Kidney (tissue), 14 donors: ENCODE data around the gene CPXM2. TPM values are rescaled to one million over a fixed set of nuclear protein-coding genes. Genes with fewer than 3 reads are reported as not detected.

Experiments
- DNase-seq, 5 donors: peaks; one replicate each; pipeline ENCODE4 v3.0.0-alpha.2; 2013 to 2020
- FAIRE-seq: peaks from 2 replicates; lab custom pipeline; 2012; peaks lifted over from hg19 to GRCh38; lab: Jason Lieb, UNC
- H3K27ac ChIP-seq, 2 donors: one replicate each; pipeline ENCODE4 v1.7.0; 2013; ENCODE audit warnings: low read depth in 2 of 2, low read length in 2 of 2, inconsistent platforms in 1 of 2
- H3K27me3 ChIP-seq: one replicate; pipeline ENCODE4 v1.7.1; 2013; ENCODE audit warnings: low read length, inconsistent platforms; ENCODE audit not compliant: control insufficient read depth, insufficient read depth
- H3K36me3 ChIP-seq, 3 donors: one replicate each; pipeline versions ENCODE4 v1.7.0 to v1.7.1; 2013; ENCODE audit warnings: low read length in 3 of 3, control low read depth in 1 of 3, inconsistent platforms in 1 of 3; ENCODE audit not compliant: insufficient read depth in 3 of 3, control insufficient read depth in 2 of 3
- H3K4me1 ChIP-seq, 3 donors: one replicate each; pipeline versions ENCODE4 v1.7.0 to v1.7.1; 2013; ENCODE audit warnings: low read length in 3 of 3, inconsistent platforms in 1 of 3, low read depth in 1 of 3; ENCODE audit not compliant: control insufficient read depth in 2 of 3, insufficient read depth in 2 of 3
- H3K4me3 ChIP-seq, 3 donors: one replicate each; pipeline versions ENCODE4 v1.7.0 to v1.8.1; 2013; ENCODE audit warnings: low read length in 3 of 3, control low read depth in 1 of 3, inconsistent platforms in 1 of 3
- H3K9ac ChIP-seq, 3 donors: one replicate each; pipeline versions ENCODE4 v1.7.0 to v1.7.1; 2013; ENCODE audit warnings: low read length in 3 of 3, control low read depth in 1 of 3, inconsistent platforms in 1 of 3
- H3K9me3 ChIP-seq, 3 donors: one replicate each; pipeline versions ENCODE4 v1.7.0 to v1.7.1; 2013; ENCODE audit warnings: low read length in 3 of 3, control low read depth in 1 of 3, inconsistent platforms in 1 of 3; ENCODE audit not compliant: control insufficient read depth in 2 of 3, insufficient read depth in 1 of 3
- CTCF ChIP-seq: IDR thresholded peaks from 3 replicates; pipeline ENCODE4 v1.5.1; 2012; ENCODE audit warnings: mild to moderate bottlenecking, moderate library complexity, borderline replicate concordance; ENCODE audit not compliant: insufficient read depth; ENCODE audit errors: extremely low read depth
- intact Hi-C: fragments of 100-400 bp; cut with DNase I; formaldehyde crosslinking; loops from one replicate; pipeline ENCODE4 v1.11.1; 2022
- polyA plus RNA-seq: library from polyadenylated mRNA; stranded (reverse); fragments of 350-450 nt; fragmentation: Illumina TruSeq; extraction: RNeasy Lipid Tissue Mini Kit (QIAGEN cat#74804); gene quantifications from one replicate; pipeline ENCODE4 v1.2.3, GENCODE V29; 2014; ENCODE audit warnings: low read depth, low replicate concordance; ENCODE audit not compliant: insufficient read depth
- total RNA-seq: library from RNA; stranded (reverse); fragmentation: NEBNext Ultra II Directional; extraction: Animal tissue kit (Norgen Biotek cat#: 25700); gene quantifications from one replicate; pipeline ENCODE4 v1.2.1, GENCODE V29; 2021
- donor health status: control.
- donor health status: control.
- donor health status: control.
- donor health status: control.
- donor health status: control.
- donor health status: DM: yes; HTN: yes; CAD: no.
- donor health status: Normal renal cell carcinoma (clear cell type).

The CPXM2 gene
- total and polyA plus RNA-seq, 2 donors from 2014 or later: 18.1 to 18.5 TPM

- H3K27ac ChIP-seq: no peak overlapping the region
- H3K4me1 ChIP-seq: no peaks in the 10 kb centered on the region
- no peaks in the 10 kb centered on the region for H3K27me3 ChIP-seq
- no peak for TF ChIP-seq CTCF
- DNase-seq: no peak
- H3K9ac ChIP-seq: no peak overlapping the region
- no peak for FAIRE-seq
- no peak overlapping the region for H3K4me3 ChIP-seq
- H3K36me3 ChIP-seq: no peaks in the 10 kb centered on the region
- intact Hi-C loops: no loop called here
- no peaks in the 10 kb centered on the region for H3K9me3 ChIP-seq
Observed at GRCh38 chr10:123922126-123922525, 30.5 kb upstream of the CPXM2 start.

DNA sequence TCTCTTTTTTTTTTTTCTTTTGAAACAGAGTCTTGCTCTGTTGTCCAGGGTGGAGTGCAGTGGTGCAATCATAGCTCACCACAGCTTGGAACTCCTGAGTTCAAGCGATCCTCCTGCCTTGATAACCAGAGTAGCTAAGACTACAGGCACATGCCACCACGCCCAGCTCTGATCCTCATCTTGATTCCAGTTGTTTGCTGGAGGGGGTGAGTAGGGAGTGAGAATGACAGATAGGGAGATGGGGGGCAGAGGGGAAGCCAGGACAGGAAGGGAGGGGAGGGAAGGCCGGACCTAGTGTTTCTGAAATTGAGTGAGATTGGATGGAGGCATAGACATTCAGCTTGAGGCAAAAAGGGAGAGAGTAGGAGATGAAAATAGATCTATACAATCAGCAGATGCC, 25.2 kb upstream of the CPXM2 start:
- intact Hi-C loops: no loop called here
- no peaks in the 10 kb centered on the region for H3K27me3 ChIP-seq

GRCh38 chr10:123913688-123914268, 22.2 kb upstream of the CPXM2 start:
- no peak for TF ChIP-seq CTCF
- Histone ChIP-seq H3K4me3 (no peak overlapping the region), H3K4me1 (peaks cover 0 to 8% (median 0%) of the 10 kb centered on the region in 3 donors), H3K9ac (no peak overlapping the region), H3K27me3 (no peaks in the 10 kb centered on the region), H3K27ac (no peak overlapping the region), H3K9me3 (no peaks in the 10 kb centered on the region), H3K36me3 (no peaks in the 10 kb centered on the region)
- peak in 1 of 5 donors; percentile 81 for DNase-seq
- FAIRE-seq: no peak
- intact Hi-C loops: no loop called here

More for the DNA sequence above, 25.2 kb upstream of the CPXM2 start:
- no peak for TF ChIP-seq CTCF
- Histone ChIP-seq H3K4me3 (no peak overlapping the region), H3K9ac (no peak overlapping the region), H3K4me1 (peaks cover 0 to 5% (median 0%) of the 10 kb centered on the region in 3 donors), H3K36me3 (no peaks in the 10 kb centered on the region), H3K9me3 (no peaks in the 10 kb centered on the region), H3K27ac (no peak overlapping the region)
- FAIRE-seq: no peak
- DNase-seq: no peak

DNA sequence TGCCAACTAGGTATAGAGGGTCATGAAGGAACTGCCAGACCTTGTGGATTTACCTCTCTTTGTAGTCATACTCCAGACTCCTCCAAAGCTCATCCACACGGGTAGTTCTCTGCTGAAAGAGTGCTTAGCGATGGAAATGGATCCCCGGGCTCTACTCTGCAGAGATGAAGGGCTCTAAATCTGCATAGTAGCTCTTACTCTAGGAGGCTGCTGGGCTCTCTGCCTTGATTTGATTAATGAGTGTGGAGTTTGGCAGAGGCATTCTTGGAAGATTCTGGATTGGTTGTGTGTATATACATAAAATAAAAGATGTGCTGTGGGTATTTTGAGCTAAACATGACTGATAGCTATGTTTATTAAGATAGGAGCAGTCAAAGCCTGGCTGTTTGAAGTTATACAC, 21.3 kb upstream of the CPXM2 start:
- intact Hi-C loops: no loop called here
- no peak for DNase-seq
- Histone ChIP-seq H3K27ac (no peak overlapping the region), H3K4me1 (peaks cover 0 to 8% (median 0%) of the 10 kb centered on the region in 3 donors), H3K9me3 (no peaks in the 10 kb centered on the region), H3K36me3 (no peaks in the 10 kb centered on the region), H3K27me3 (no peaks in the 10 kb centered on the region), H3K9ac (no peak overlapping the region), H3K4me3 (no peak overlapping the region)
- no peak for FAIRE-seq
- TF ChIP-seq CTCF: no peak
